Activated CD4-positive, alpha-beta T cell treated with anti-CD3 and anti-CD28 coated beads for 1 hour (primary cell): Measurements from ENCODE around the gene ASMTL.
"Not testable (repeated sequence)": the region's sequence is repeated elsewhere in the genome, so short reads cannot be mapped to it uniquely, and the experiment has no call there.

Experiments
- DNase-seq: peaks from one replicate; pipeline ENCODE4 v3.0.0-alpha.2; 2020

ASMTL gene, protein sequence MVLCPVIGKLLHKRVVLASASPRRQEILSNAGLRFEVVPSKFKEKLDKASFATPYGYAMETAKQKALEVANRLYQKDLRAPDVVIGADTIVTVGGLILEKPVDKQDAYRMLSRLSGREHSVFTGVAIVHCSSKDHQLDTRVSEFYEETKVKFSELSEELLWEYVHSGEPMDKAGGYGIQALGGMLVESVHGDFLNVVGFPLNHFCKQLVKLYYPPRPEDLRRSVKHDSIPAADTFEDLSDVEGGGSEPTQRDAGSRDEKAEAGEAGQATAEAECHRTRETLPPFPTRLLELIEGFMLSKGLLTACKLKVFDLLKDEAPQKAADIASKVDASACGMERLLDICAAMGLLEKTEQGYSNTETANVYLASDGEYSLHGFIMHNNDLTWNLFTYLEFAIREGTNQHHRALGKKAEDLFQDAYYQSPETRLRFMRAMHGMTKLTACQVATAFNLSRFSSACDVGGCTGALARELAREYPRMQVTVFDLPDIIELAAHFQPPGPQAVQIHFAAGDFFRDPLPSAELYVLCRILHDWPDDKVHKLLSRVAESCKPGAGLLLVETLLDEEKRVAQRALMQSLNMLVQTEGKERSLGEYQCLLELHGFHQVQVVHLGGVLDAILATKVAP

DNA sequence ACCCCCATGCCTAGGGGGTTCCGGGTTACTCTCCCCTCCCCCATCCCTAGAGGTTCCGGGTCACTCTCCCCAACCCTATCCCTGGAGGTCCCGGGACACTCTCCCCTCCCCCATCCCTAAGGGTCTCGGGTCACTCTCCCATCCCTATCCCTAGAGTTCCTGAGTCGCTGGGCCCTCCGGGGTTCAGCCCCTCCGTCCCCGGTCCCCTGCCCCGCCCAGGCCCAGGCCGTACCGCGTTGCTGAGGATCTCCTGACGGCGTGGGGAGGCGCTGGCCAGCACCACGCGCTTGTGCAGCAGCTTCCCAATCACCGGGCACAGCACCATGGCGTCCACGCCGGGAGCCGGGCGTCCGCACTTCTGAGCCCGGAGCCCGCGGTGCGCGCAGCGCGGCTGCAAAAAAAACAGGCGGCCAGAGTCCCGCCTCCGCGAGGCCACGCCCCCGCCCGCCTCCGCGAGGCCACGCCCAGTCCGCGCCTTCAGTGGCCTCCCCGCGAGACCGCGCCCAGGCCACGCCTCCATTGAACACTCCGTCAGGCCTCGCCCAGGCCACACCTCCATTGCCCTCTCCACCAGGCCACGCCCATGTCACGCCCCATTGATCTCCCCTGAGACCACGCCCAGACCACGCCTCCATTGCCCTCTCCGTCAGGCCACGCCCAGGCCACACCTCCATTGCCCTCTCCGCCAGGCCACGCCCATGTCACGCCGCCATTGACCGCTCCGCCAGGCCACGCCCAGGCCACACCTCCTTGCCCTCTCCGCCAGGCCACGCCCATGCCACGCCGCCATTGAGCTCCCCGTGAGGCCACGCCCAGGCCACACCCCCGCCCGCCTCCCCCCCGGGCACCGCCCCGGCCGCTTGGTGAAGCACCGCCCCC, at the start of gene ASMTL:
Gene ASMTL, minus strand, starts transcription at position 394 of the 879 bp plus-strand sequence. Its CDS starts 69 bp downstream, at position 325.
- DNase-seq: peak; percentile 100

DNA sequence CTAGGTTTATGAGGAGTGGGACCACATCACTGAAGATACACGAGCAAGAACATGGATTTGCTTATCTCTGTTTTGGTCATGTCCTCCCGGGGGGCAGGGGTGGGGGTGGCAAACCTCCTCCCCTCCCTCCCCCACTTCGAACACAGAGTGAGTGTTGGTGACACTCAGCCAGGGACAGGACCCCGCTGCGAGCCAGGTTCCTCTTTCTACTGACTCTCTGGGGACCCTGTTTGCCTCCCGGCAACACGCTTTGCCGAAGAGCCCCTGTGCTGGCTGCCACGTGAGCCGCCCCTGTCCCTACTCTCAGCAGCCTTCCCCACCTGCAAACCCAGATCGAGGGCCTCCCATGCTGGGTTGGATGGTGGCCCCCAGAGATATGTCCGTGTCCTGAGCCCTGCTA, 49.5 kb upstream of the ASMTL start:
- DNase-seq: no peak

DNA sequence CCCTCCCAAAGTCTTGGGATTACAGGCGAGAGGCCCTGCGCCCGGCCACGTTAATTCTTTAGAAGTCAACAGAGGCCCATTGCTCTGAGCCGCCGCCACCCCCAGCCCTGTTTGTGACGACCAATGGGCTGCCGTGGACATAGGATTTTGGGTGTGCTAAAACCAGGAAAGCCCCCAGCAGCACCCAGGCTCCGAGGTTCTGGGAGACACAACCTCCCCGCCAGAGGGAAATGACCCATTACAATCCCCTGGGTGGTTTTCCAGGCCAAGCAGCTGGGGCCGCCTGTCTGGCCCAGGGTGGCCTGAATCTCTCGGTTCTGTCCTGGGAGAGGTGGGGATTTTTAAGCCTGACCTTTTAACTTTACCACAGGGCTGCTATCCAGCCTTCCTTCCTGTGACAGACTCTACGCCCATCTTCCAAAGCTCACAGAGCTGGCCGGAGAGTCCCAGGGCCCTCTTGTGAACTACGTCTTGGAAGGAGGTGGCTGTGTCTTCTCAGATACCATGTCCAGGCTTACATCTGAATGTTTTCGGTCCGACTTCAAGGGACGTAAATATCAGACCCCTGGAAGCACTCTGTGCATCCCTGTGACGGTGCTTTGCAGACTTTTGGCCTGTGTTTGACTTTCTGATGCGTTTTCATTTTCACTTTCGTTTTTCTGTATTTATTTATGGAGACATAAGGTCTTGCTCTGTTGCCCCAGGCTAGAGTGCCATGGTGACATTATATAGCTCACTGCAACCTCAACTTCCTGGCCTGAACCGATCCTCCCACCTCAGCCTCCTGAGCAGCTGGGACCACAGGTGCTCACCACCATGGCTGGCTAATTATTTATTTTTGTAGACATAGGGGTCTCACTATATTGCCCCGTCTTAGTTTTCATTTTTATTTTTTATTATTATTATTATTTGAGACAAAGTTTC, 48.3 kb upstream of the ASMTL start:
- DNase-seq: no peak

DNA sequence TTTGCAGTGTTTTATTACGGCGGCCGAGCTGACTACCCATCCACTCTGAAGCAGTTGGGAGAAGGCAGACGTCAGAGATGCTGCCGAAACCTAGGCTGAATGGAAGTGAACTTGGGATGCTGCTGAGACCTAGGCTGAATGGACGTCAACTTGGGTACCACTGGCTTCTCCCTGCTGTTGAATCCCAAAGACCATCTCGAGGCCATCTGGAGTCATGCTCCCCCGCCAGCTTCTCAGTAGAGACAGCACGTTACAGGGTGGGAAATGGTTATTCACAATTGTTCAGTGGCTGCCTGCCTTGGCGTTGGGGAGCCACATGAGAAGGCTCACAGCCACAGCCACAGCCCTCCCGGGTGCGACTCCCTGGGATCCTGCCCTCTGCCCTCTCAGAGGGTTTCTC, 43.4 kb upstream of the ASMTL start:
- no peak for DNase-seq

DNA sequence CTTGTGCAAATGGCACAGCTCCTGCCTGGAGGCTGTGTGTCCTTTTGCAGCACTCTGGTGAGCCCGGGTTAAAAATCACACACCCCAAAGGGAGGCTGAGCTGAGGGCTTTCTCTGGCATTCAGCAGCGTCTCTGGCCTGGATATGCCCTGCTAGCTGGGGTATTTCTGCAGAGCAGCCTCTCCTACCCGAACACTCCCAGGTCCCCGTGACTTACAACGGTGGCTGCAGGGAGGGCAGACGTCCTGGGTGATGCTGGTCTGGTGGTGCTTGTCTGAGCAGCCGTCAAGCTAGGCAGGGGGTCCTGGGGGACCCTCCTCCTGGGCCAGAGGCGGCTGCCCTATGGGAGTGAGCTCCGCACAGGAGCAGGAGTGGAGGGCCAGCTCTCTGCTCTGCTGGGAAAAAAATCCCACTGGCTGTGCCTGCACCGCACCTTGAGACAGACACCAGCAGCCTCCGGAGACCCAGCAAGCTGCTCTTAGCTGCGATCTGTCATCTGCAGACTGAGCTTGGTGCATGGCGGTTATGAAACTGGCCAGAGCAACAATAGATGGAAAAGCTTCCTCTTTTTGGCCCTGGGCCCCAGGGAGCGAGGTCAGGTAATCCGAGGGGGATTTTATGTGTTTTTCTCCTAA, 41.3 kb upstream of the ASMTL start:
- no peak for DNase-seq

DNA sequence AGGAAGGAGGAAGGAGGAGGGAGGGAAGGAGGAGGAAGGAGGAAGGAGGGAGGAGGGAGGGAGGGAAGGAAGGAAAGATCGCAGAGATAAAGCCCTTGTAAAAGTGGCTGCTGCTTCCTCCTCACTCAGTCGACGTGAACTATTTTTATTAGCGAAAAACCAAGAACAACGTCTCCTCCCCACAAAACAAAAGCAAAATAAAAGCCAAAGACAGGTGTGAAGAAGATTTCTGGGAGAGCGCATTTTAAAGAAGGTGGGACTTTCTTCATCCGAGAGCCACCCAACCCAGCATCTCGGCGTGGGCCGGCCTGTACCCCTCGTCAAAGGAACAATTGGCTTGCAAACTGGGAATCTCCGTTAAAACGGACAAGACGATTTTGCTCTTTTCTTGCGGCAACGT, 40.7 kb upstream of the ASMTL start:
- DNase-seq: no peak

DNA sequence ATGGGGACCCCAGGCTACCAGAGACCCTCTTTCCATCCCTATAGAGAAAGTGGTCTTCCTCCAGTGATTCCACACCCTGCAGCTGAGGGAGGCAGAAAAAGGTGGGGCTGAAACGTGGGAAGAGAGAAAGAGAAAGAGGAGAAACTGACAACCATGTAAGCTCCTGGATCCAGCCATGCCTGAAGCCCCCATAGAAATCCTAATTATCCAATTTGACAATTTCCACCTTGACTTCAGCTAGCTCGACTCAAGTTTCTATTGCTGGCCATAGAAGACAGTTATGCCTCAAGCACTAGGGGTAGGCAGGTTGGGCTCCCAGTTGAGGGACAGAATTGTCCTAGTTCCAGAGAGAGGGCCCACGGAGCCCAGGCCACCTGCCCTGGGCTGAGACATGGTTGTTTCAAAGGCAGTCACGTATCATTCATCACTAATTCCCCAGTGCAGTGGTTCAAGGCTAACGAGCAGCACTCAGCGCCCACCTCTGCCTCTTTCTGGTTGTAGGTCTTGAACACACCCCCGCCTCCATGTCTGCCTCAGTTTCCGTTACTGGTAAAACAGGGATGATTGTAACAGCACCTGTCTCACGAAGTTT, 39.8 kb upstream of the ASMTL start:
- no peak for DNase-seq

DNA sequence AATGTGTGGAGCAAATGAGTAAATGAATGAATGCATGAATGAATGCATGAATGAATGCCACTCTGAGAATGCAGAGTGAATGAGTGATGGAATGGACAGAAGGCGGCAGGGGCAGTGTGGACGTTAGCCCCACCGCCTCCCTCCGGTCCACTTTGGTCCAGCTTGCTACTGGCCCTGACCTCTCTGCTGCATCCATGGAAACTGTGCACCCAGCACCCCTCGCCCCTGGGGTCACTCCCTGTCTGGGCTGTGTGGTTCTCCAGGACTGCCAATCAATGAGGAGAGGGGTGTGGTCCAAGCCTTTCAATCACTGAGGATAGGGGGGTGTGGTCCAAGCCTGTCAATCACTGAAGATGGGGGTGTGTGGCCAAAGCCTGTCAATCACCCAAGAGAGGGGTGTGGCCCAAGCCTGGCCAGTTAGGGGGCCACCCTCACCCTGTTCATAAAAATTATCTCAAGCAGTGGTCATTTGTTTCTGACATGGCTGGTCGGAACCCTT, 39.2 kb upstream of the ASMTL start:
- DNase-seq: no peak

DNA sequence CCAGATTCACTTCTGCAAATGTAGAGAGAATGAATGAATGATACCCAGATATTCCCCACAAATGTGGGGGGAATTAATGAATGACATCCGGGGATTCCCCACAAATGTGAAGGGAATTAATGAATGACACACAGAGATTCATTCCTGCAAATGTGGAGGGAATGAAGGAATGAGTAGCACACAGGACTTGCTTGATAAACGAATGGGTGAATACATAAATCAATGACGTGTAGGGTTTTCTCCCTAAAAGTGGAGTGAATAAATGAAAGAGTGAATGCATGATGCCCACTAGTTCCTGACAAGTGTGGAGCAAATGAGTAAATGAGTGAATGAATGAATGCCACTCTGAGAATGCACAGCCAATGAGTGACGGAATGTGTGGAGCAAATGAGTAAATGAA, 38.5 kb upstream of the ASMTL start:
- DNase-seq: not testable (repeated sequence)

DNA sequence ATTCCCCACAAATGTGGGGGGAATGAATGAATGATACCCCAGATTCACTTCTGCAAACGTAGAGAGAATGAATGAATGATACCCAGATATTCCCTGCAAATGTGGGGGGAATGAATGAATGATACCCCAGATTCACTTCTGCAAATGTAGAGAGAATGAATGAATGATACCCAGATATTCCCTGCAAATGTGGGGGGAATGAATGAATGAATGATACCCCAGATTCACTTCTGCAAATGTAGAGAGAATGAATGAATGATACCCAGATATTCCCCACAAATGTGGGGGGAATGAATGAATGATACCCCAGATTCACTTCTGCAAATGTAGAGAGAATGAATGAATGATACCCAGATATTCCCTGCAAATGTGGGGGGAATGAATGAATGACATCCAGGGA, 38.0 kb upstream of the ASMTL start:
- not testable (repeated sequence) for DNase-seq

DNA sequence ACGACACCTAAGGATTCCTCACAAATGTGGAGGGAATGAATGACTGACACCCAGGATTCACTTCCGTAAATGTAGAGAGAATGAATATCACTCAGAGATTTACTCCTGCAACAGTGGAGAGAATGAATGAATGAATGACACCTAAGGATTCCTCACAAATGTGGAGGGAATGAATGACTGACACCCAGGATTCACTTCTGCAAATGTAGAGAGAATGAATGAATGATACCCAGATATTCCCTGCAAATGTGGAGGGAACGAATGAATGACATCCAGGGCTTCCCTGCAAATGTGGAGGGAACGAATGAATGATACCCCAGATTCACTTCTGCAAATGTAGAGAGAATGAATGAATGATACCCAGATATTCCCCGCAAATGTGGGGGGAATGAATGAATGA, 36.6 kb upstream of the ASMTL start:
- DNase-seq: not testable (repeated sequence)

DNA sequence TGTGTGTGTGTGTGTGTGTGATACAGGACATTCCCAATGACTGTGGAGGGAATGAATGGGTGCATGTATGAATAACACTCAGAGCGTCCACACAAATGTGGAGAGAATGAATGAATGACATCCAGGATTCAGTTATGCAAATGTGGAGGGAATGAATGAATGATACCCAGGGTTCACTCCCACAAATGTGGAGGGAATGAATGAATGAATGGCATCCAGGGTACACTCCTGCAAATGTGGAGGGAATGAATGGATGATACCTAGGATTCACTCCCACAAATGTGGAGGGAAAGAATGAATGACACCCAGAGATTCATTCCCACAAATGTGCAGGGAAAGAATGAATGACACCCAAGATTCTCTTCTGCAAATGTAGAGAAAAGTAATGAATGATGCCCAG, 36.0 kb upstream of the ASMTL start:
- no peak for DNase-seq

DNA sequence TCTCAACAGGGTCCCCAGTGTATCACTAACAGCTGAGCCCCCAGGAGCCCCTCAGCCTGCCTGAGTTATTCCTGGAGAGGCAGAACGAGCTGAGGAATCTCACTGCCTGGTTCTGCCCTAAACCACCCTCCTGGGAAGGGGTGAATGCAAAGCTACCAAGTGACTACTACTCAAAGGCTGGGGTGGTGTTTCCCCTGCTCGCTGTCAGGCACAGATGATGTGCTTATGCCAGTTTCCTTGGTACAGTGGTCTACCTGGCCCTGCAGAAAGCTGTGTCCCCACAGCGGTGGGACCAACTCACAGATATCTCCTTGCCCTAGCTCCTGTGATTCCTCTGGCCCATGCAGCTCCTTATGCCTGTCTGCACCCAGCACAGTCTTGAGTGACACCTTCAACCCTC, 35.4 kb upstream of the ASMTL start:
- DNase-seq: no peak

DNA sequence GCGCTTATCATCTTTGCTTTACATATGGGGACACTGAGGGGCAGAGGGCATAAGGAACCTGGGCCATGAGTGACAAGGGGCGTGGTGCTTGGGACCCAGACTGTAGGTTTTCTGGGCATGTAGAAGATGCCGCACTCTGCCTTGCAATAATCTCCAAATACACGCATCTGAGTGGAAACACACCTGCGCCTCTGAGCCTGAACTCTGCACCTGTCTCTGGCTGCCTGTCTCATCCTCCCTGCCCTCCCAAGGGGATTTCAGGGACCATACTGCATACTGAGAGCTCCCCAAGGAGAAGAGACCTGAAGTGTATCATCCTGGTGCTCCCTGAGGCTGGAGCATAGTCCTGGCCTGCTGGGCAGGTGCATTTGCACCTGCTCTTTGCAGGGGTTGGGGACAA, 34.7 kb upstream of the ASMTL start:
- DNase-seq: no peak

DNA sequence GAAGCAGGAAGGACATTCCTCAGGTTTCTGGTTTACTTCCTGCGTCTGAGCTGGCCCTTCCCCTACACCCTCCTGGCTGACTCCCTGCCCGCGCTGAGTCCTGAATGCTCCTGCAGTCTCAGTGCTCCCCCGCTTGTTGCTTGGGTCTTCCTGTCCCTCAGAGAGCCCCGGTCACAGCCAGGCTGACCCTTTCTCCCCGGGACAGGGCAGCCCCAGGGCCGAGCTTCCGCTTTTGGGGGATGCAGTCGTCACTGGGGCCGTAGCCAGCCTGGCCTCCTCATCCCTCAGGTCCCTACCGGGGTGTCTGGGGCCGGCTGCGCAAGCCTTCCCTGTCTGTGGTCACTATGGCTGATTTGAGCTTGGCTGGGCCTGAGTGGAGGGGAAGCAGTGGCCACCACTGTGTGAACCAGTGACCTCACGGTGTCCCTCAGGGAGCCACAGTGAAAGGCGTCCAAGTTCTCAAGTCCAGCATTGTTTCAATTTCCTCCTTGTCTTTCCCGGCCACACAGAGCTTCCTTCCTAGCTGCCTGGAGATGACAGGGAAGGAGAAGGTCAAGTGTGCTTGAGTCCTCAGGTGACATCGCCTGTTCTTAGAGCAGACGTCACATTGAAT, 34.1 kb upstream of the ASMTL start:
- DNase-seq: peak; percentile 5

DNA sequence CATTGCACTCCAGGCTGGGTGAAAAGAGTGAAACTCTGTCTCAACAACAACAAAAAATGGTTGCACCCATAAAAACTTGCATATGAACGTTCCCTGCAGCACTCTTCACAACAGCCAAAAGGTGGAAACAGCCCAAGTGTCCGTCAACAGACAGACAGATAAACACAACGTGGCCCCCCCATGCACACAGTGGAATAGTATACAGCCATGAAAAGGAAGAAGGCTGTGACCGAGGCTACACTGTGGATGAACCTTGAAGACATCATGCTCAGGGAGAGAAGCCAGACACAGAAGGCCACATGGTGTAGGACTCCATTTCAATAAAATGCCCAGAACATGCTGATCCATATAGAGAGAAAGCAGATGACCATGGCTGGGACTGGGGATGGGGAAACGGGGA, 33.5 kb upstream of the ASMTL start:
- DNase-seq: no peak

DNA sequence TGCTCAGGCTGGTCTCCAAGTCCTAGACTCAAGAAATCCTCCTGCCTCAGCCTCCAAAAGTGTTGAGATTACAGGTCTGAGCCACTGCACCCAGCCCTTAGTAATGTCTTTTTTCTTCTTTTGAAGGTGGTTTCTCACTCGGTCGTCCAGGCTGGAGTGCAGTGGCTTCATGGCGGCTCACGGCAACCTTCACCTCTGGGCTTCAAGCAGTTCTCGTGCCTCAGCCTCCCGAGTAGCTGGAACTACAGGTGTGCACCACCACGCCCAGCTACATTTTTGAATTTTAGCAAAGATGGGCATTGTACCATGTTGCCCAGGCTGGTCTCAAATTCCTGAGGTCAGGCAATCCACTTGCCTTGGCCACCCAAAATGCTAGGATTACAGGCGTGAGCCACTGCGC, 32.3 kb upstream of the ASMTL start:
- peak; percentile 6 for DNase-seq

DNA sequence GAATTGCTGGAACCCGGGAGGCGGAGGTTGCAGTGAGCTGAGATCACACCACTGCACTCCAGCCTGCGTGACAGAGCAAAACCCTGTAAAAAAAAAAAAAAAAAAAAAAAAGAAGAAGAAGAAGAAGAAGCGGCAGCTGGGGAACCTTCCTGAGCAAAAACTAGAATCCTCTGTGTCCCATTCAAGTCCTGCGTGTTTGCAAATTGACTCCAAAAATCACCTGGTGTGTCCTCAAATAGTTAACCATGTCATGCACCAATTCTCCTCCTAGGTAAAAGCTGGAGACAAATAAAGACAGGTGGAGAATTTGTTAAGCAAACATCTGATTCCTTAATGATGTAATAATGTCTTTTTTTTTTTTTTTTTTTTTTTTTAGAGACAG, 31.9 kb upstream of the ASMTL start:
- DNase-seq: no peak

DNA sequence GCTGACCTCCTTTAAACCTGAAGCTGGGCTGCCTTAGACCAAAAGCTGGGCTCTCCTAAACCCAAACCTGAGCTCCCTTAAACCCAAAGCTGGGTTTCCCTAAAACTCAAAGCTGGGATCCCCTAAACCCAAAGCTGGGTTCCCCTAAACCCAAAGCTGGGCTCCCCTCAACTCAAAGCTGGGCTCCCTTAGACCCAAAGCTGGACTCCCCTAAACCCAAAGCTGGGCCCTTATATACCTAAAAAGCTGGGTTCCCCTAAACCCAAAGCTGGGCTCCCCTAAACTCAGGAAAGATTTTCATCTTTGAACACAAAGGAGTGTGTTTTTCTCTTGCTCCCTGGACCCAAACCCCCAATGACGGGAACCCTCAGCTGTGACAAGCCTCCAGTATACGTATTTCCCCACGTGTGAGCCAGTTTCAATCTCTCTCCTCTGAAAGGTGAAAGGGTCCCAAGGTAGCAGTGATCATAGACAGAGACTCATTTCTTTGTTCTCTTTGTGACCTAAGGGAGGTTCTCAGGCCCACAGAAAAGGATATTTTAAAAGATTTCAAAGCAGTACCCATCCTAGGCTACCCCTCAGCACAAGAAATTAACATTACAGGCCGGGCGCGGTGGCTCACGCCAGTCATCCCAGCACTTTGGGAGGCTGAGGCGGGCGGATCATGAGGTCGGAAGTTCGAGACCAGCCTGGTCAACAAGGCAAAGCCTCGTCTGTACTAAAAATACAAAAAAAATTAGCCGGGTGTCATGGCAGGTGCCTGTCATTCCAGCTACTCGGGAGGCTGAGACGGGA, 31.3 kb upstream of the ASMTL start:
- DNase-seq: peak; percentile 2

DNA sequence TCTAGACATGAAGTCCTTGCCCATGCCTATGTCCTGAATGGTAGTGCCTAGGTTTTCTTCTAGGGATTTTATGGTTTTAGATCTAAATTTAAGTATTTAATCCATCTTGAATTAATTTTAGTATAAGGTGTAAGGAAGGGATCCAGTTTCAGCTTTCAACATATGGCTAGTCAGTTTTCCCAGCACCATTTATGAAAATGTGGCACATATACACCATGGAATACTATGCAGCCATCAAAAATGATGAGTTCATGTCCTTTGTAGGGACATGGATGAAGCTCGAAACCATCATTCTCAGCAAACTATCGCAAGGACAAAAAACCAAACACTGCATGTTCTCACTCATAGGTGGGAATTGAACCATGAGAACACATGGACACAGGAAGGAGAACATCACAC, 29.8 kb upstream of the ASMTL start:
- not testable (repeated sequence) for DNase-seq
